Measurements from ENCODE around the gene ZNF8.
"Not testable (repeated sequence)": the region's sequence is repeated elsewhere in the genome, so short reads cannot be mapped to it uniquely, and the experiment has no call there.

ZNF8 gene

GRCh38 chr19:58278541-58279041 lies at the start of gene ZNF8:
Gene ZNF8 (plus strand): TSS chr19:58278955. CDS start chr19:58279082, 127 bp downstream.
- peak; percentile 95 for DNase-seq (ENCODE audit: low read depth)

DNA sequence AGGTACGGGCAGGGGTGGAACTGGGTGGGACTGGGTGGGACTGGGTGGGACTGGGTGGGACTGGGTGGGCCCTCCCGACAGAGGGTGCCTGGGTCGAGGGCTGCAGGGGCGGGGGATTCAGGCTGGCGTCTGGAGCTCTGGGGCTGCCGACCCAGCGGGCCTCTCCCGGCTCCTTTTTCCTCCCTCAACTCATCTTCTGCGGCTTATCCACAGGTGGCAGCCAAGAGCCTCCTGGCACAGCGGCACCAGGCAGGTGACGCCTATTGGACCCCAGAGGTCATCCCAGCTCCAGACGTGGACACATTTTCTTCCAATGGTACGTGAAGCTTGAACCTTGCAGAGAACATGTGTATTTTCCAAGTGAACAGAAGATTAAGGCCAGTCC lies 49.5 kb upstream of the ZNF8 start:
- no peak for DNase-seq (ENCODE audit: low read depth)

DNA sequence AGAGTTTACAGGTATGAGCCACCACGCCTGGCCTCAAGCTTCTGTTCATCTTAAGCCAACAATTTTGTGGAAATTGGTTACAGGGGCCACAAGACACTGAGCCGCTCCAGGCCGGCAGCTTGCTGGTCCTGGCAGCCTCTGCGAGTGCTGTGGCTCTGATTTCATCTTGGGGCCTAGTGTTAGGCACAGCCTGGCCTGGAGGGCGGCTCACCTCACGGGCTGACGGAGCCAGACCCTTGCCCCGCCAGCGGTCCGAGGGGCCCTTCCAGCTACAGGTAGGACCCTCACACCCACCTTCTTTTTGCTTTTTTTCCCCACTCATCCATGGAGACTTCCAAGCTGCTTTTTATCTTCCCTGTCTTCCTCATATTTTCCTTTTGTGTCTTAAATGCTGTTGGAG lies 41.4 kb upstream of the ZNF8 start:
- no peak for DNase-seq (ENCODE audit: low read depth)

DNA sequence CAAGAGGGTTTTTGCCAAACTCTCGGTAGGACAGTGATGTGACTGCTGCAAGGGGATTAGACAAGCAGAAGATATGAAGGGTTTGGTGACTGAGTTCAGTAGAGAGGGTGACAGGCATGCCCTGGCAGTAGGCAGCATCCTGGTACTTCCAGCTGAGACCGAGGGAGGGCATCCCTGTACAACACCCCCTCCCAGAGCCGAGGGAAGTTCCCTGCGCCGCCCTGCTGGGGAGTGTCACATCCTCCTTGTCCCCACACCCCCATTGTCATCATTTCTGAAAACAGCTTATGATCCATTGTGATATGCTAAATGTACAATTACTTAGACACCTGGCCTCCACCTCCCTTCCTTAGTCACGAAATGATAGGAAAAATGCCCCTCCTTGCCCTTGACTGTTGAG lies 35.4 kb upstream of the ZNF8 start:
- no peak for DNase-seq (ENCODE audit: low read depth)

- DNase-seq (ENCODE audit: low read depth), result no peak
These were observed 29.9 kb upstream of the ZNF8 start for GRCh38 chr19:58248886-58249285.

GRCh38 chr19:58252102-58252685 lies 26.6 kb upstream of the ZNF8 start:
- DNase-seq (ENCODE audit: low read depth), result no peak

- not testable (repeated sequence) for DNase-seq (ENCODE audit: low read depth)
These were observed 20.5 kb upstream of the ZNF8 start for GRCh38 chr19:58258259-58258658.

DNA sequence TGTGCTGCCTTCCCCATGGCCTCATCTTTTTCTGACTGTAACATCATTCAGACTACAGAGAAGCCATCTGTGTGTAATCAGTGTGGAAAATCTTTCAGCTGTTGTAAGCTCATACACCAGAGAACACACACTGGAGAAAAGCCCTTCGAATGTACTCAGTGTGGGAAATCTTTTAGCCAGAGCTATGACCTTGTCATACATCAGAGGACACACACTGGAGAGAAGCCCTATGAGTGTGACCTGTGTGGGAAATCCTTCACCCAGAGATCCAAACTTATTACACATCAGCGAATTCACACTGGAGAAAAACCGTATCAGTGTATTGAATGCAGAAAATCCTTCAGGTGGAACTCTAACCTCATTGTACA lies 17.2 kb upstream of the ZNF8 start:
- no peak for DNase-seq (ENCODE audit: low read depth)

DNA sequence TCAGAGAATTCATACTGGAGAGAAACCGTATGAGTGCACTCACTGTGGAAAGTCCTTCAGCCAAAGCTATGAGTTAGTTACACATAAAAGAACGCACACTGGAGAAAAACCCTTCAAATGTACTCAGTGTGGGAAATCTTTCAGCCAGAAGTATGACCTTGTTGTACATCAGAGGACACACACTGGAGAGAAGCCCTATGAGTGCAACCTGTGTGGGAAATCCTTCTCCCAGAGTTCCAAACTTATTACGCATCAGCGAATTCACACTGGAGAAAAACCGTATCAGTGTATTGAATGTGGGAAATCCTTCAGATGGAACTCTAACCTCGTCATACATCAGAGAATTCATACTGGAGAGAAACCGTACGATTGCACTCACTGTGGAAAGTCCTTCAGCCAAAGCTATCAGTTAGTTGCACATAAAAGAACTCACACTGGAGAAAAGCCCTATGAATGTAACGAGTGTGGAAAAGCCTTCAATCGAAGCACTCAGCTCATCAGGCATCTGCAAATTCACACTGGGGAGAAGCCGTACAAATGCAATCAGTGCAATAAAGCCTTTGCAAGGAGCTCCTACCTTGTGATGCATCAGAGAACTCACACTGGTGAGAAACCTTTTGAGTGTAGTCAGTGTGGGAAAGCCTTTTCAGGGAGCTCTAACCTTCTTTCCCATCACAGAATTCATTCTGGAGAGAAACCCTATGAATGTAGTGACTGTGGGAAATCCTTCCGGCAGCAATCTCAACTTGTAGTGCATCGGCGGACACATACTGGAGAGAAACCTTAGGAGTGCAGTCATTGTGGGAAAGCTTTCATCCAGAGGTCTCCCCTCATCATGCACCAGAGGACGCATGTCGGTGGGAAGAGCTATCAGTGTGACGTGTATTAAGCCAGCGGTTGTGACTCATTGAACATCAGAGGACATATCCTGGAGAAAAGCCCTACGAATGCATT lies 16.5 kb upstream of the ZNF8 start:
- DNase-seq (ENCODE audit: low read depth), result no peak

GRCh38 chr19:58262922-58263296 lies 15.8 kb upstream of the ZNF8 start:
- DNase-seq (ENCODE audit: low read depth), result no peak

- no peak for DNase-seq (ENCODE audit: low read depth)
These were observed 13.7 kb upstream of the ZNF8 start for GRCh38 chr19:58265100-58265499.

- DNase-seq (ENCODE audit: low read depth), result no peak
These were observed 10.4 kb upstream of the ZNF8 start for GRCh38 chr19:58268344-58268743.

DNA sequence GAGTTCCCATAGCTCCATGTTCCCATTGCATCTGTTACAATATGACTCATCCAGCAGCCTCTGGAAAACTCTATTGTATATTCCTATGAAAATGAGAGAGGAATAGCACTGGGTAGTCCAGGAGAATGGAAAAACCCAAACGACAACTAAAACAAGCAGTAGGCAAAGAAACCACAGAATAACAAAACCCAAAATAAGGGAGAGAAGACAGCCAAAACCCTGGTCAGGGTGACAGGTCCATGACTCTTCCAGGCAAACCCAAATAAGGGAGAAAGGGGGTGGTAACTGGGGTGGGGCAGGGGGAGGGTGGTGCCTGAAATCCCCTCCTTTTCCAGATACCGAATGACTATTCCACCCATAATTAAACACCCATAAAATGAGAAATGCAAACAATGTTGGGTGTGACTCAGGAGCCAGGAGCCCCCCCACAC lies 4.0 kb upstream of the ZNF8 start:
- DNase-seq (ENCODE audit: low read depth), result no peak

- DNase-seq (ENCODE audit: low read depth), result no peak
These were observed 3.2 kb upstream of the ZNF8 start for GRCh38 chr19:58275564-58275963.

GRCh38 chr19:58277197-58277596 lies 1.6 kb upstream of the ZNF8 start:
- no peak for DNase-seq (ENCODE audit: low read depth)

GRCh38 chr19:58277748-58278540 lies 811 bp upstream of the ZNF8 start:
- DNase-seq (ENCODE audit: low read depth), result no peak

GRCh38 chr19:58279042-58279924 lies 528 bp downstream of the ZNF8 start:
- DNase-seq (ENCODE audit: low read depth), result peak; percentile 31

DNA sequence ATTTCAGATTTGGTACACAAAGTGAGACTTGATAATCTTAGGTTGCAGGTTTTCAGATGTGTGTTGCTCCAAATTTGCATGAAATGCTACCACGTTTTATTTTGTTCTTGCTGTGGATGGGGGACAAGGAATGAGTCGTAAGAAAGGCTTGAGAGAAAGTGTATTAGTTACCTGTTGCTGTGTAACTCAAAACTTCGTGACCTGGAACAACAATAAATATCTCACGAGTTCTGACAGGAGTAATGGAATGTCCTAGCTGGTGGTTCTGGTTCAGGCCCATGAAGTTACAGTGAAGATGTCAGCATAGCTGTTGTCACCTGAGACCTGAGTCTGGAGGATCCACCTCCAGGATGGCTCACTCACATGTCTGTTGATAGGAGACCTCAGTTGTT lies 1.2 kb downstream of the ZNF8 start:
- no peak for DNase-seq (ENCODE audit: low read depth)

- no peak for DNase-seq (ENCODE audit: low read depth)
These were observed 5.4 kb downstream of the ZNF8 start for GRCh38 chr19:58284199-58284598.

GRCh38 chr19:58291943-58292342 lies 13.2 kb downstream of the ZNF8 start:
- no peak for DNase-seq (ENCODE audit: low read depth)

GRCh38 chr19:58294743-58295374 lies 16.1 kb downstream of the ZNF8 start:
- no peak for DNase-seq (ENCODE audit: low read depth)
